Left ventricle myocardium superior (tissue), 1 donor: Measurements from ENCODE around the gene FAM120AOS. TPM values are rescaled to one million over a fixed set of nuclear protein-coding genes. Genes with fewer than 3 reads are reported as not detected.

Experiments
- ATAC-seq: fragments of 200-7000 bp; cut with Tn5 transposase; one replicate; pipeline ENCODE4 v1.9.1; 2020; ENCODE audit warnings: mild to moderate bottlenecking, moderate library complexity
- DNase-seq: peaks from one replicate; pipeline ENCODE4 v3.0.0-alpha.2; 2020
- intact Hi-C: fragments of 100-400 bp; cut with micrococcal nuclease; formaldehyde crosslinking; loops from one replicate; pipeline ENCODE4 v1.11.0; 2022
- long read RNA-seq: library from polyadenylated mRNA; unstranded; transcript quantifications from one replicate; pipeline ENCODE4 v2.0.0, GENCODE V29; 2021
- total RNA-seq: library from RNA; stranded (reverse); fragmentation: NEBNext Ultra II Directional; extraction: Animal tissue kit (Norgen Biotek cat#: 25700); gene quantifications from one replicate; pipeline ENCODE4 v1.2.1, GENCODE V29; 2021
- donor health status: DM: no; HTN: yes; CAD: no; lungs with severe emphysema.

The FAM120AOS gene
- total RNA-seq = 27.3 TPM
- long read RNA-seq, full-length matches to known transcripts = 72 of 86 reads
- long read RNA-seq, partial matches to known transcripts = 3 of 86 reads
- long read RNA-seq, other reads (novel, unspliced or antisense) = 11 of 86 reads

GRCh38 chr9:93453047-93453914 lies at the start of gene FAM120AOS:
FAM120AOS (minus strand) TSS chr9:93453581; CDS start chr9:93452709, 872 bp downstream.
- ATAC-seq (peak; percentile 86), DNase-seq (peak; percentile 93)
- intact Hi-C loops = no loop called here

GRCh38 chr9:93501406-93501805 lies 48.0 kb upstream of the FAM120AOS start:
- DNase-seq = no peak
- ATAC-seq = peak; percentile 47
- intact Hi-C loops = no loop called here

- ATAC-seq = peak; percentile 25
Observed at GRCh38 chr9:93500571-93501298, 47.4 kb upstream of the FAM120AOS start.

GRCh38 chr9:93496285-93496684 lies 42.9 kb upstream of the FAM120AOS start:
- DNase-seq = no peak
- ATAC-seq = no peak
- intact Hi-C loops = no loop called here

More at GRCh38 chr9:93500571-93501298, 47.4 kb upstream of the FAM120AOS start:
- intact Hi-C loops = no loop called here
- DNase-seq = no peak

DNA sequence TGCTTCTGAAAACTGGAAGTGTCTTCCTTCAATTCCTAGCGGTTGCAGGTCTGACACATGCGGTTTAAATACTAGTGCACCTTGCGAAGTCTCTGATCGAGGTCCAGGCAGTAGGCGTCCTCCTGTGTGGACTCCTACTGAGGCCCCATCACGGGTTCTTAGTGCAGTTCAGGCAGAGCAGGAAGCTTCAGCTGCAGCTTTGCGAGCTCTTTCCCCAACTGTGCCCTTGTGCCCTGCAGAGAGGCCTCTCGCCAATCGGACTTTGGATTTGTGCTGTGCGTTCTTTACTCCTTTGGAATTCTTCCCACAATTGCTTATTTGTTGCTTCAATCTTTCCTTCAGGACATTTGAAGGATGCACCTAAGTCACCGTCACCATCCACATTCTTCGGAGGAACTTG lies 40.6 kb upstream of the FAM120AOS start:
- no peak for ATAC-seq
- intact Hi-C loops = no loop called here

DNA sequence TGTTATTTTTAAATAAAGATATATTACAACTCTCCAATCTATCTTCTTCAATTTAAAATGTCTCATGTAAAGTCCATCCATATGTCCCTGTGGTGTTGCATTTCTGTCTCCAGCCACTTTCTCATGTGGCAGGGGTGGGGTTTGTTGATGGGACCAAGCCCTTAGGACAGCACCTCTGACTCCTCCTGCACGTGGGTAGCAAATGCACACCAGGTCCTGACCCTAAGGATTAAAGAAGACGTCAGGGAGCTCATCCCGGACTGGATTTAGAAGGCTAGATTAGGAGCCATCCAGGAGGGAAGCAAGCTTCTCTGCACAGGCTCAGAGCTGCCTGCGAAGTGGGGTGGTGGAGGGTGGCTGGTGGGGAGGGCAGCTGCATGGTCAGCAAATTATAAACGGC lies 38.9 kb upstream of the FAM120AOS start:
- ATAC-seq (peak; percentile 9), DNase-seq (no peak)
- intact Hi-C loops = no loop called here

More for the DNA sequence above, 40.6 kb upstream of the FAM120AOS start:
- no peak for DNase-seq

DNA sequence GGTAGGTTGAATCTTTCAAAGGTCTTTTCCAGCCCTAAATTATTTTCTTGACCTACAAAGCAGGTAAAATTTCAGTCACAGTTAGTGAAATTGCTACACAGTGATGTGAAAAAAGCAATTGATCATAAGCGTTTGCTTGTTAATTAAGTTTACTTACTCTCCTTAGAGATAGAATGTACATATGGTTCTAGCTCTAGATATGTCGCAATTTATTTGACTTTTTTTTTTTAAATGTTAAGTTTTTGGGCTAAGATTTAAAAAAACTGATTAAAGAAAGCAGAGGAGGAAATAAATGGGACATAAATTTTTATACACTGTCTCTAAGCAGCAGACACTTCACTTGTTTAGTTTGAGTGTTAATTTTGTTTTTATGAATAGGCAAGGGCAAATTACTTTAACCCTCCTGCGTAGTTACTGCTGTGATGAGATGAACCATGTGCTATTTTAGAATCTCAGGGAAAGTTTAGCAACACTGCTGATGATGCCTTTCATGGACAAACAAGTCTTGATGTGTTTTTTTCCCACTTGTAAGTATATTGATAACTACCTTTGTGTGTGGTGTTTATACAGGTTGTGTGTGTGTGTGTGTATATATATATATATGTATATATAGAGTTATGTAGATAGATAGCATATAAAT lies 38.3 kb upstream of the FAM120AOS start:
- DNase-seq (no peak), ATAC-seq (peak; percentile 32)
- intact Hi-C loops = no loop called here

DNA sequence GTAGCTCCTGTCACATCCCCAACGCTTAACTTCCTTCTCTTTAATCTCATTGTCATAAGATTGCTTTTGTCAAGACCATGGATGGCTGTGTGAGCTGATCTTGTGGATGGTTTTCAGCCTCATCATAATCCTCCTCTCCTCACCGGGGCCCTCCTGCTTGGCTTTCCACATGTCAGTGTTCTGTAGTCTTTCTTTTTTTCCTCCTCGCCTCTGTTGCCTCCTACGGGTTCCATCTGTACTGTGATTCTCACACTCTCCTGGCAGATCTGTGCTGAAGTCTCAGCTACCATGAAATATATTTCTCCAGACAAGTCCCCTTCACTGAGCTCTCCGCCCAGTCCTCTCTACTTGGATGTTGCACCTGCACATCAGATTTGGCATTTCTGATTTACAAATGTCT lies 34.9 kb upstream of the FAM120AOS start:
- DNase-seq (no peak), ATAC-seq (no peak)
- intact Hi-C loops = no loop called here

DNA sequence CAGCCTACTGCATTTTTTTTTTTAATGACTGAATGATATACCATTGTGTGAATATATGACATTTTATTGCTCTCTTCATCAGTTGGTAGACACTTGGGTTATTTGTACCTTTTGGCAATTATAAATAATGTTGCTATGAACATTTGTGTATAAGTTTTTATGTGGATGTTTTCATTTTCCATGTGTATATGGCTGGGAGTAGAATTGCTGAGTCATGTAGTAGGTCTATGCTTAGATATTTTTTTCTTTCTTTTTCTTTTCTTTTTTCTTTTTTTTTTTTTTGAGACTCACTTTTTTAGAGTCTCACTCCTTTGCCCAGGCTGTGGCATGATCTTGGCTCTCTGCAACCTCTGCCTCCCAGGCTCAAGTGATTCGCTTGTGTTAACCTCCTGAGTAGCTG lies 32.9 kb upstream of the FAM120AOS start:
- intact Hi-C loops = no loop called here
- ATAC-seq (no peak), DNase-seq (no peak)

- ATAC-seq (no peak), DNase-seq (no peak)
- intact Hi-C loops = no loop called here
Observed at GRCh38 chr9:93483497-93483896, 30.1 kb upstream of the FAM120AOS start.

- intact Hi-C loops = no loop called here
- ATAC-seq (peak; percentile 51), DNase-seq (no peak)
Observed at GRCh38 chr9:93480728-93481324, 27.4 kb upstream of the FAM120AOS start.

DNA sequence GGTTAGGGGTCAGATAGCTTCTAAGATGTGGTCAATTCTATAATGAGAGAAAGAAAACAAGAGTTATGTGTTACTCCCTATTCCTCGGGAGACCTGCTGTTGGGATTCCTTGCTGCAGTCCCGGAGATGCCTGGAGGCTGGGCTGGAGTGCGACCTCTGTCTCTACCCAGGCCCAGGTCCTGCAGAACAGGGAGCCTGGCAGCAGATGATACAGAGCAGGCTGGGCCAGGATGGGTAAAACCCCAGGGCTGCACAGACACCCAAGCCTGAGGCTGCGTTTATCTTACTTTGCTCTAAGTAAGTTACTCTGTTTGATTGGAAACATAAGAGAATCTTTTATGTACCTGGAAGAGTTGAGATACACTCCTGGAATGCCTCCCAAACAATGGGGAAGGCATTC lies 26.9 kb upstream of the FAM120AOS start:
- intact Hi-C loops = no loop called here
- ATAC-seq (peak; percentile 21), DNase-seq (no peak)

- DNase-seq (no peak), ATAC-seq (peak; percentile 45)
- intact Hi-C loops = no loop called here
Observed at GRCh38 chr9:93479726-93480125, 26.3 kb upstream of the FAM120AOS start.

DNA sequence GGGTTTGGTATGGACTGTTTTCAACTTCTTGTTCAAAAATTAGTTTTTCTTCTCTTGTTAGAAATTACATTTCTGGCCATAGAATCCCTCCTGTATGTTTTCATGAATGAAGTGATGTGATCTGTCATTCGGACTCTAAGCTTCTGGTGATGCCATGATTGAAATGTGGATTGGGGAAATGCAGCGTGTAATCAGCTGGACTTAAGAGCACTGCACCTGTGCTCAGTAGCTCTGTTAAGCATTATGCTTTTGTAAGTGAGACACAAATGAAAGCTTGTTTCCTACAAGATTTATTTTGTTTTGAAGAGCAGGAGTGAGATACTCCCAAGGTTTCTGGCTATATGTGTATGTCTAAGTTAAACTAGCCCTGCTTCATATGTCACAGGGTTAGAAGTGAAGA lies 24.0 kb upstream of the FAM120AOS start:
- DNase-seq (no peak), ATAC-seq (no peak)
- intact Hi-C loops = no loop called here

DNA sequence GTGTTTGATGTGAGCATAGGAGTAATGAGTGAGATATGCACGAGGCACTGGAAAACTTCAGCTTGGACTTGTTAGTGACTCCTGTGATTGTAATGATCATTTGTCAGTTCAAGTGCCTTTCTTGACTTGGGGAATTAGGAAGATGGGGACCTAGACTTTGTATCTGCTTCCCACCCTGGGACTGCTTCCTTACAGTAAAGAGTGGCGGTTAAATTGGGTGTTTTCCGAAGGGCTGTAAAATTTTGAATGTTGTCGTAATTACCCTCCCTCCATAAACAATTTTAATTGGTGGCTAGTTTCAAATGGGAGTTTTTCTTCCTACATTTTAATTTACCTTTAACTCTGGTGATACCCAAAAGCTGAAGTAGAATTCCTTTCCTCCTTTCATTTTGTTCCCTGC lies 23.5 kb upstream of the FAM120AOS start:
- DNase-seq (no peak), ATAC-seq (no peak)
- intact Hi-C loops = no loop called here

- intact Hi-C loops = no loop called here
- no peak for DNase-seq
- ATAC-seq = no peak
Observed at GRCh38 chr9:93475856-93476255, 22.5 kb upstream of the FAM120AOS start.

DNA sequence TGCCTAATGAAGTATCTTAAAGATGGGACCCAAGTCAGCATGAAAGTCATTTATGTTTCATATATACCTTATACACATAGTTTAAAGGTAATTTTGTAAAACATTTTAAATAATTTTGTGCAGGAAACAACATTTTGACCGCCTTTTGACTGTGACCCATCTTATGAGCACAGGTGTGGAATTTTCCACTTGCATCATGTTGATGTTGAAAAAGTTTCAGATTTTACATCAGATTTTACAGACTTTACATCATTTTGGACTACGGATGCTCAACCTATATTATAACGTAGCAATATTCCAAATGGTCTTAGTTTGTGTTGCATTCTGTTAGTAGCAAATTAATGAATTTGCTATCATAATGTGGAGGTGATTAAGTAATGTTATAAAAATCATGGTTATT lies 21.7 kb upstream of the FAM120AOS start:
- DNase-seq (no peak), ATAC-seq (no peak)
- intact Hi-C loops = no loop called here

DNA sequence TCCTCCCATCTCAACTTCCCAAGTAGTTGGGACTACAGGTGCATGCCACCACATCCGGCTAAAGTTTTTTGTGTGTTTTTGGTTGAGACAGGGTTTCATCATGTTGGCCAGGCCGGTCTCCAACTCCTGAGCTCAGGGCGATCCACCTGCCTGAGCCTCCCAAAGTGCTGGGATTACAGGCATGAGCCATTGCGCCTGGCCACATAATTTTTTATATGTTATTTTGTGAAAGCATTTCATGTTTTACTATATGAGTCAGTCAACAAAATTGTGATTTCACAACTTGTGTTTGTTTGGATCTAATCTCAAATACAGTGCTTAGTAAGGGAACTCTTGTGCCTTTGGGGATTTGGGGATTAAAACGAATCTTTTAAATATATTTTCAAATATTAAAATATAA lies 20.0 kb upstream of the FAM120AOS start:
- DNase-seq (no peak), ATAC-seq (no peak)
- intact Hi-C loops = no loop called here

- DNase-seq (no peak), ATAC-seq (no peak)
Observed at GRCh38 chr9:93471124-93471523, 17.7 kb upstream of the FAM120AOS start.

More at GRCh38 chr9:93471124-93471523, 17.7 kb upstream of the FAM120AOS start:
- intact Hi-C loops = no loop called here
